HFF-Myc (cell line): Measurements from ENCODE around the gene SHKBP1.
A peak's percentile ranks its signal among the peaks of the same experiment; 100 is the strongest.

ENCODE experiments used
- DNase-seq: peaks from one replicate; pipeline ENCODE4 v3.0.0-alpha.2; 2011; ENCODE audit warnings: low read depth; ENCODE audit errors: extremely low read depth
- H3K4me3 ChIP-seq: replicated peaks from 2 replicates; pipeline ENCODE4 v1.5.1; 2011; ENCODE audit warnings: low read depth, mild to moderate bottlenecking, control low read depth, low read length
- CTCF ChIP-seq: IDR thresholded peaks from 2 replicates; pipeline ENCODE4 v1.5.1; 2012; ENCODE audit warnings: mild to moderate bottlenecking, low read depth, low read length, control low read depth; ENCODE audit errors: missing control alignments

Gene SHKBP1

GRCh38 chr19:40576585-40577451 lies at the start of gene SHKBP1:
SHKBP1 (plus strand) TSS chr19:40576873; CDS start chr19:40576900, 27 bp downstream.
- peak within 1 kb of the TSS; percentile 68 for H3K4me3 ChIP-seq
- DNase-seq: peak; percentile 80
- no peak for TF ChIP-seq CTCF

- no peak for TF ChIP-seq CTCF
- DNase-seq: no peak
- no peak overlapping the region for H3K4me3 ChIP-seq
These were observed 48.6 kb upstream of the SHKBP1 start for GRCh38 chr19:40528078-40528477.

GRCh38 chr19:40528533-40529092 lies 48.1 kb upstream of the SHKBP1 start:
- H3K4me3 ChIP-seq: no peak overlapping the region
- TF ChIP-seq CTCF: no peak
- DNase-seq: no peak

- DNase-seq: no peak
- TF ChIP-seq CTCF: peak; percentile 94
- H3K4me3 ChIP-seq: peak overlapping the region; percentile 31; the same call in 1 of the 2 replicates
These were observed 47.3 kb upstream of the SHKBP1 start for GRCh38 chr19:40529093-40529954.

GRCh38 chr19:40530091-40530901 lies 46.4 kb upstream of the SHKBP1 start:
- H3K4me3 ChIP-seq: no peak overlapping the region
- peak; percentile 21 for TF ChIP-seq CTCF
- no peak for DNase-seq

GRCh38 chr19:40533508-40533907 lies 43.2 kb upstream of the SHKBP1 start:
- no peak overlapping the region for H3K4me3 ChIP-seq
- DNase-seq: no peak
- peak; percentile 44 for TF ChIP-seq CTCF
